Activated CD4-positive, CD25-positive, alpha-beta regulatory T cell (primary cell): ENCODE data around the gene PCNX1.

ENCODE experiments used
- DNase-seq, 4 experiments: peaks; one replicate each; lab custom pipeline; 2025; lab: John Stamatoyannopoulos, UW

PCNX1 gene

DNA sequence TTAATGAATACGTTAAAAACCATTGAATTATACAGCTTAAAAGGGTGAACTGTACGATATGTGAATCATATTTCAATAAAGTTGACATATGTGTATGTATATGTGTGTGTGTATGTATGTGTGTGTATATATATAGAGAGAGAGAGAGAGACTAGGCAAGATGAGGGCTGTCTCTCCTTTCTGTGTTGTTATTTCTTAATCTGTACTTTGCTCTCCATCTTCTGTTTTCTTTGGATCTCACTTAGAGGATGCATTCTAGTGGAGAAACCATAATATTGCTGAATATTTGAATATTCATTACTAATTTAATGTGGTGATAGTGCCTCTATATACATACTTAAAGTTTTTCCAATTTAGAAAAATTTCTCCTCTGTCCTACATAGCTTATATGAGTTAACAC is 50.5 kb downstream of the PCNX1 start:
- DNase-seq, result no peak

GRCh38 chr14:70962935-70963334 is 55.7 kb downstream of the PCNX1 start:
- no peak for DNase-seq

DNA sequence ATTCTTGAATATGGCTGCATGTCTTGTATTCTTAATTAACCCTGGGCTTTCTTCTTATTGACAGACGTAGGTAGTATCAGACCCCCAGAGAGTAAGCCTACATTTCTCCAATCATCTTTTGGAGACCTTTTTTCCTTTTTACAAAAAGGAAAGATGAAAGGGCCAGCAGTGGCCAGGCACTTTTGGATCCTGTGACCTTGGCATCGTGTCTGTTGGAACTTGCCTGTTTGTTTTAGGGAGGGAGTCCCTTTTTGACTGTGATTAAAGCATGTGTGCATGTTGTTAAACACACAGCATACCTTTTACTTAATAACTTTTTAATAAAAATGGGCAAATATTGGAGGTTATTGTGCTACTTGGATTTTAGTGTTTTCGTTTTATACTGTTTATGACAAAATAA is 57.2 kb downstream of the PCNX1 start:
- DNase-seq, result no peak

GRCh38 chr14:70971560-70971959 is 64.3 kb downstream of the PCNX1 start:
- DNase-seq, result no peak

- peak; percentile 63 to 84 (median 72) for DNase-seq
Observed at GRCh38 chr14:70972107-70972976, 65.1 kb downstream of the PCNX1 start.

DNA sequence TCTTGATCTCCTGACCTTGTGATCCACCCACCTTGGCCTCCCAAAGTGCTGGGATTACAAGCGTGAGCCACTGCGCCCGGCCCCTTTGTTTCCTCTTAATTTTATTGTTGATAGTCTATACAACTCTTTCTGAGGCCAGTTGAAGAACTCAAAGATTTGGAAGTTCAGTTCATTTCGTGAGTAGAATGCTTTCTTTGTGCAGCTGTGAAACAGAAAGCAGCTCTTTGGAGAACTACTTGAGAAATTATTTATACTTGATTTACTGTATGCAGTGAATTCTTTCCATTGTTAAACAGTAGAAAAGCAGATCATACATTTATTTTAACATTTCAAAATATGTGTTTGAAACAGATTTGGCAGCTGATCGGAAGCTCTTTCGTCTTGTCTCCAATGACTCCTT is 69.3 kb downstream of the PCNX1 start:
- DNase-seq, result no peak

- DNase-seq, result no peak
Observed at GRCh38 chr14:70981000-70981952, 74.0 kb downstream of the PCNX1 start.

DNA sequence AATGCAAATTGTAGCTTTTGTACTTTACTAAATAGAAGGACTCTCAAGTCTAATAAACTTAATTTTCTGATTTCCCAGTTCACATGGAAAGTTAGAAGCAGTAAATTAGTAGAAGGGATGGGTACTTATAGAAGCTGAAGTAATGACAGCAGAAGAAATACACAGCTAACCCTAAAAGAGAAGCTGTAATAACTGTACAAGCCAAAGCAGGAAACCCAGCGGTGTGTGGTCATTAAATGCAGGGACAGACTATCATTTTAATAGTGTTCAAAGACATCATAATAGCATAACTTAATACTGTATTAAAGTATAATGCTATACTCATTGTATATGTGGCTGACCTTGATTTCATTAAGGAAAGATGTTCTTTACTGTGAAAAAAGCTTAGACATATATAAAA is 74.9 kb downstream of the PCNX1 start:
- DNase-seq, result no peak

GRCh38 chr14:70987041-70987440 is 79.8 kb downstream of the PCNX1 start:
- no peak for DNase-seq

GRCh38 chr14:70988452-70988851 is 81.2 kb downstream of the PCNX1 start:
- DNase-seq, result no peak

- DNase-seq, result no peak
Observed at GRCh38 chr14:70993931-70994330, 86.7 kb downstream of the PCNX1 start.

GRCh38 chr14:70995211-70995610 is 88.0 kb downstream of the PCNX1 start:
- DNase-seq, result no peak

- no peak for DNase-seq
Observed at GRCh38 chr14:70995671-70996070, 88.4 kb downstream of the PCNX1 start.

DNA sequence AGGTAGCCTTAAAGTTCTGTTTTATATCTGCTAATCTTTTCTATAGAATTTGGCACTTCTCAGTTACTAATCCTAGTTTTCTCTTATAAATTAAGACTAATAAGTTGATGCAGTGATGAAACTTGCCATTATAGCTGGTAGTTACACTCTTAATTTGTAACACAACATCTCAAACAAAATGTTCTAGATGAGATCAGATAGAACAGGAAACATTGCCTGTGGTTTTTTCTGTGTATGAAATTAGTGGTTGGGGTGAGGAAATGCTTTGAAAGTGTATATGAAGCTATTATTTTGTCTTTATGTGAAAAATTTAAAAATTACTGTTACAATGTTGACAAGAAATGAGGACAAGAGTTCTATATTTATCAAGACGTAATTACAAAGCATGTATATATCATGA is 91.9 kb downstream of the PCNX1 start:
- no peak for DNase-seq

- no peak for DNase-seq
Observed at GRCh38 chr14:71000091-71000490, 92.8 kb downstream of the PCNX1 start.

GRCh38 chr14:71001742-71002141 is 94.5 kb downstream of the PCNX1 start:
- DNase-seq, result no peak

GRCh38 chr14:71003156-71003555 is 95.9 kb downstream of the PCNX1 start:
- no peak for DNase-seq

GRCh38 chr14:71004481-71004880 is 97.2 kb downstream of the PCNX1 start:
- no peak for DNase-seq

- no peak for DNase-seq
Observed at GRCh38 chr14:71005076-71005475, 97.8 kb downstream of the PCNX1 start.

- DNase-seq, result no peak
Observed at GRCh38 chr14:71006200-71006563, 98.9 kb downstream of the PCNX1 start.

- no peak for DNase-seq
Observed at GRCh38 chr14:71011479-71011878, 104.2 kb downstream of the PCNX1 start.

DNA sequence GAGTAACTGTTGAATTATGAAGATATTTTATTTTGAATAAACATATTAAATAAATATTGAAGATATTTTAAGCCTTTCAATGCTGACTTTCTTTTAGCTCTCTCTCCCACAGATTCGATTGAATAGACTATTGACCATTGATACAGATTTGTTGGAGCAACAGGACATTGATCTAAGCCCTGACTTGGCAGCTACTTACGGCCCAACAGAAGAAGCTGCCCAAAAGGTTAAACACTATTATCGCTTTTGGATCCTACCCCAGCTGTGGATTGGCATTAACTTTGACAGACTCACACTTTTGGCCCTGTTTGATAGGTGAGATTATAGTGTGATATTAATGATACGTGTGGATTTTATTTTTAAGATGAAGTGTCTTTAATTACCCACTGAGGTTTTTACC is 105.6 kb downstream of the PCNX1 start:
- DNase-seq, result no peak
